ENCODE measurements around the gene CYB561. TPM values are rescaled to one million over a fixed set of nuclear protein-coding genes. Genes with fewer than 3 reads are reported as not detected.
A peak's percentile ranks its signal among the peaks of the same experiment; 100 is the strongest.

CYB561 gene
- total RNA-seq, 1 donor, result 28.0 TPM

DNA sequence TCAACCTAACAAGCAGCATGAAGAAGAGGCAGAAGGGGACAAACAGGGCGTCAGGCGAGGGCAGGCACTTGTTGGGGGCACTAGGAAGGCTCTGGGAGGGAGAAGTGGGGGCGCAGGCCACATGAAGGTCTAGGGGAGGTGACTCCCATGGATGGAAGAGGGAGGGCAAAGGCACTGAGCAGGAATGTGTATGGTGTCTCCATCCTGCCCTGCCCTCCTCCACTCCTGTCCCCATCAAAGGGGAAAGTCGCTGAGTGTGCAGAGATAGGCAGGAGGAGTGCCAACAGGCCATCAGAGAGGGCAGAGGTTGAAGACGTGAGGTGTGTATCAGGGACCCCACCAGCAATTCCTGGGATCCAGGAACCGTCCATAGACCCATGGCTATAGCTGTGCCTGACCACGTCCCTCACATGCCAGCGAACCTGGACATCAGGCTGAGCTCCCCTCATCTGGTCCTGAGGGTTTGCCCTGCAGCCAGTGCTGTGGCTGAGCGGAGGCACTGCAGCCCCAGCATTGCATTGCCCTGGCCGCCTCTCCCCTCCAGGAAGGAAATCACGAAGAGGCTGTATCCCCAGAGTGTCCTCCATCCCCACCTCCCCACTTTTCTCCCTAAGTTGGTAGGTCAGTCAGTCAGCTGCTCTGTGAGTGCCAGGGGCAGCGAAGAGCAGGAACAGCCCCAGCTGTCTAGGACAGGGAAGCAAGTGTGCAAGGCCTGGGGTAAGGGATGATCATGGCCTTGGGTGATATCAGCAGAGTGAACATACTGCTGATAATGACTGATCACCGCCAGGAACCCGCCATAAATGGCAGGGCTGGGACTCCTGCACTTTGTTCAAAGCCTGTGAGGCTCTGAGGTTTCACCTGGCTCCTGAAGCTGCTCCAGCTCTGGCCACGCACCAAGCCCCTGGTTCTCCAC lies 6.2 kb upstream of the CYB561 start:
- DNase-seq (ENCODE audit: low read depth in 2 of 3, low spot score in 2 of 3), result no peak

DNA sequence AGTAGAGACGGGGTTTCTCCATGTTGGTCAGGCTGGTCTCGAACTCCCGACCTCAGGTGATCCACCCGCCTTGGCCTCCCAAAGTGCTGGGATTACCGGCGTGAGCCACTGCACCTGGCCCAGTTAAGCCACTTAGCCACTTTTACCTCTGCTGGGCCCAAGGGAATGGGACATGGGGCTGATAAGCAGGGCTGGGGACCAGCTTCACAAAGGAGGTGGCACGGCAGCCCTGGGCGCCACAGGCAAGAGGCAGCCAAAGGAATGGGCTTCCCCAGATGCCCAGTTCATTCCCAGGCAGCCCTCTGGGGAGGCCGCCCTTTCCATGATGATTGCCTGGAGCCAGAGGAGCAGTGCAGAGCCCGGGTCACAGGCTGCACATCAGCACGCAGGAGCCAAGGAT lies 5.0 kb upstream of the CYB561 start:
- DNase-seq (ENCODE audit: low read depth in 2 of 3, low spot score in 2 of 3), result no peak

DNA sequence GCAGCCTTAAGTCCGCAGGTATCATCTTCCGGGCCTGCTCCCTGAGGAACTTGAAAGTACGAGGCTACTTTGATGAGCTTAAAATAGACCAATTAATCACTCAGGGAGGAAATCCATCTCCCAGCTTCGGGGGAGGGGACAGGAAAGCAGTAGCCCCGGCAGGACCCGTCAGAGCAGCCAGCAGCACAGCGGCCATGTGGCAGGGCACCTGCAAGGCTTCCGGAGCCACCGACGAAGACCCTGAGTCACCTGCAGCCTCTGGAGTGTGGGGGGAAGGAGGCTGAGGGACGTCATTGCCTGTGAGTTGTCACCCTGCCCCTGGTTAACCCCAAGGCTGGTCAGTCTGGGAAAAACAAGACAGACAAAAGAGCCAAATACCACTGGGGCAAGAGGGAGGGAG lies 4.4 kb upstream of the CYB561 start:
- peak in 2 of 3 donors; percentile 57 to 77 for DNase-seq (ENCODE audit: low read depth in 2 of 3, low spot score in 2 of 3)

DNA sequence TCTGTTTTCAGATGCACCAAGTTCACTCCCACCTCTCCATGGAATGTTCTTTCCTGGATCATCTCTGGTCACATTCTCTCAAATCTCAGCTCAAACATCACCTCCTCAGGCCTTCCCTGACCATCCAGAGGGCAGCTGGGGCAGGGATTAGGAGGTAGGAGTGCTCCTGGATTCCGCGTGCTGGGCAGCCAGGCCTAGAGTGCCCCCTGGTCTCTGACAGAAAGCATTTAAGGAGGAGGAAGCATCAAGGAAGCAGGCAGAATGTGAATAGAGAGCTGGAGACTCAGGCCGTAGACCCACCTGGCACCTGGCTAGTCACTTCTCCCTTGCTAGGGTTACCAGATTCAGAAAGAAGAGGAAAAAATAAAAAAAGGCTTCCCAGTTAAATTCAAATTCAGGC lies 2.5 kb upstream of the CYB561 start:
- DNase-seq (ENCODE audit: low read depth in 2 of 3, low spot score in 2 of 3), result no peak

DNA sequence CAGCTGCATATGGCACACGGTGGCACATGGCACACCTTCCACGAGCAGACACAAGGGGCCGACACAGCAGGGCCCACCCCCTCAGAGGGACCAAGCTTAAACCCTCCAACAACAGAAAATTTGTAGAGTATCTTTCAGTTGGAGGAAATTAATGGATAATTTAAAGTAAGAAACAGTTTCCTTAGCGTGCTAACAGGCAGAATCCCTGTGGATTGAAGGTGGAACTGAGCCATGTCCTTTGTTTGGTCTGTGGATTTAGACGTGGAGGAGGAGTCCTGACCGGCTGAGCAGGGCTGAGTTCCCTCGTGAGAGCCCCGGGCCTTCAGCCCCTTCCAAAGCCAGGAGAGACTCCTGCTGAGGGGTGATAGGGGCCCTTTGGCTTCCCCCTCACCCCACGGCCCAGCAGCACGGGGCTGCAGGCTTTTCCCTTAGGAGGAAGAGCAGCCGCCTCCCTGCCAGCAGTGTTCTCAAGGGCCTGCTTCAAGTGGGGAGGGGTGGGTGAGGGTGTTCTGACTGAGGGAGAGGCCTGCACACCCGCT lies 1.4 kb upstream of the CYB561 start:
- DNase-seq (ENCODE audit: low read depth in 2 of 3, low spot score in 2 of 3), result no peak

DNA sequence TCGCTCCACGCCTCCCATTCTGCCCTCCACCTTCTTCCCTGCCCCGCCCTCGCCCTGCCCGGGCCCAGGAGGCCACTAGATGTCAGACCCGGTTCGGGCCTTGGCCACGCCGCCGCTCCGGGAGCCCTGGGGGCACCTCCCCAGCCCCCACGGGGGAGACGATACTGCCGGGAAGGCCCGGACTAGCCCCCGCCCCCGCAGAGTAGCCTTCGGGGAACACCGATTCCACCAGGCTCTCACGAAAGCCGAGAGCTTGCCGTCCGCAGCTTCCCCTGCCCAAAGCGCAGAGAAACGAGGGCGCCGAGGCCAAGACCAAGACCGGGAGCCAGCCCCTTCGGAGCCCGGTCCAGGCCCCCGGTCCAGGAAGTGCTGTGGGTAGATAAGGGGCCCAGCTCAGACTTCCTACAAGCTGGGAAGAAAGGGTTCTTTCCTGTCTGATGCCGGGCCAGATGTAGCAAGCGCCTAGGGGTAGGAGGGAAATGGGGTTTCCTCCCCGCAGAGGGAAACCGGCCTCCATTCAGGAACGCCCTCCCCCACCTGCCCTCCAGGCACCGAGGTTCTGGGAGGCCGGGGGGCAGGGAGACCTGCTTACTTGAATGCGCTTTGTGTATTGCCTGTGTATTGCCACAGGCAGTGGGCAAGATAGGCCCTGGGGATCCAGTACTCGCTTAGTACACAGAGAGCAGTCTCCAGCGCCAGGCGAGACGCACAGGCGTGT lies 806 bp upstream of the CYB561 start:
- peak; percentile 30 to 87 (median 79) for DNase-seq (ENCODE audit: low read depth in 2 of 3, low spot score in 2 of 3)

DNA sequence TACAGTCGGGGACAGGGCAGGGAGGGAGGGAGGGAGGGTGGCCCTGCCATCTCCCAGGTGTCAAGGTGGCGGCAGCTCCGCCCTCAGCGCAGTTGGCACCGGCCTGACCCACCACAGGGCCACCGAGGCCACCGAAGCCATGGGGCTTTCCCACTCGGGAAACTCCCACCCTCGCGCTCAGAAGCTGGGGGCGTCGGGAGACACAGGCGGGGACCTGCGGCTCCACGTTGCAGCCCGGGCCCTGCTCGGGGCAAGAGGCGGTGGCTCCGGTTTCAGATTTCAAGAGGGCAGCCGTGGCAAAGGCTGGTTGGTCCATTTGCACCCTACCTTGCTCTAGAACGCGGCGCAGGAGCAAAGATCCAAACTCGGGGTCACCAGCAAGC lies 544 bp downstream of the CYB561 start:
- DNase-seq (ENCODE audit: low read depth in 2 of 3, low spot score in 2 of 3), result peak; percentile 47 to 83 (median 71)

DNA sequence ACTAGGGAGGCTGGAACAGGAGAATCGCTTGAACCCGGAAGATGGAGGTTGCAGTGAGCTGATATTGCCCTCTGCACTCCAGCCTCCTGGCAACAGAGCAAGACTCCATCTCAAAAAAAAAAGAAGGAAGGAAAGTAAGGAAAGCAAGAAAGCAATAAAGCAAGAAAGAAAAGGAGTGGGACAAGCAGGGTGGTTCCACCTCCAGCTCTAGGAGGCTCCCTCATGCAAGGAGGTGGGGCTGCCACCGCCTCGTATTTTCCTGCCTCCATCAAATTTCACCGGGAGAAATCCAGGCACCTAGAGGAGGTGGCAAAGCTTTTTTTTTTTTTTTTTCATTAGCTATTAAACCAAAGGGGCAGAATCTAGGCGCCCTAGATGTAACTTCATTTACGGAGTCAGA lies 1.0 kb downstream of the CYB561 start:
- DNase-seq (ENCODE audit: low read depth in 2 of 3, low spot score in 2 of 3), result no peak

DNA sequence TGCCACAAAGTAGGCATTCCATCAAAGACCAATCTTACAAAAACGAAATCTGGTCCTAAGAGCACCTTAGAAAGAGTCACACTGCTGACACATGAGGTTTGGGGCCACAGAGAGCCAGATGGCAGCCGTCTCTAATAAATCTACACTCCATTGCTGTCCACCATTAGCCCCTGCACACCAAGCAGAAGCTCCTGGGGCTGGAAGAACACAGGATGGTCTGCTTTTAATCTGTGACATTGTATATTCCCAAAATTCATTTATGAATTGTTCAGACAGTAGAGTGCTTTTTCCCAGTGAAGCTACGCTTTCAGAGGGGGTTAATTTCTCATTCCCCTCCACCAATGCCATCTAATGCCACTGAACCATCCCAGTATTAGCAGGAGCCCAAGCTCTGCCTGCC lies 1.6 kb downstream of the CYB561 start:
- DNase-seq (ENCODE audit: low read depth in 2 of 3, low spot score in 2 of 3), result no peak

DNA sequence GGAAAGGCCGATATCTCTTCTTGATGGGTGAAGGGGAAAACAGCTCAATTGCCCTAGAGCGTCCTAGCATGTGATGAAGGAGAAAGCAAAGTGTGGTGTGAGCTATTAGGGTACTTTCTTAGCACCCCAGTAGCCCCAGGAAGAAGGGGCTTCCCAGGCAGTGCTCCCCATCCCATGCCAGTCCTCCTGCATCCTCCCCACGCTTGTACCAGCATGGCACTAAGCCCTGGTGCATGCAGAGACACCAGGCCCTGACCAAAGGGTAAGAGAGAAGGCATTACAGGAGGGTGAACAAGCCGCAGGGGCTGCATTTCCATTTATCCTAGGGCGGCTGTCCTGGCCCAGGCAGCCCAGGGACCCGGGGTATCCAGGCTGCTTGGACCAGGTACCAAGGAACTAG lies 3.1 kb downstream of the CYB561 start:
- DNase-seq (ENCODE audit: low read depth in 2 of 3, low spot score in 2 of 3), result no peak

DNA sequence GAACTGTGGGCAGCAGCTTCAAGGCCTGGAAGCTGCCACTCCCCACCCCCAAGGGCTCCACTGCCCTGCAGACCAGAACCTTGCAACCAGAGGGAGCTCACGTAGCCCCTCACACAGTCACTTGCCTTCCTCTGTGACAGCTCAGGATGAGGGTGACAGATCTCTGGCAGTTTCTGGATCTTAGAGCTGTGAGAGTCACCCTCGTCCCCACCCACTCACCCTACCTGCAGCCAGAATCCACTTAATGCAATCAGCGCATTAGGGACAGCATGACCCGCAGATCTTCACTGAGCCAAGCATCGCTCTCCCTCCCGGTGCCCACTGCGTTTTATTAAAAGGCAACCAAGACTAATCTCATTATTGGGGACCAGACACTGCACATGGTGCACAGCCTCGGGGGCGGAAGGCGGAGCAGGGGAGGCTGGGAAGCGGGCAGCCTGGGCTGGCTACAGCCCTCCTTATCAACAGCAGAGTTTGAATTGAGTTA lies 3.5 kb downstream of the CYB561 start:
- DNase-seq (ENCODE audit: low read depth in 2 of 3, low spot score in 2 of 3), result peak in 2 of 3 donors; percentile 59 to 63

DNA sequence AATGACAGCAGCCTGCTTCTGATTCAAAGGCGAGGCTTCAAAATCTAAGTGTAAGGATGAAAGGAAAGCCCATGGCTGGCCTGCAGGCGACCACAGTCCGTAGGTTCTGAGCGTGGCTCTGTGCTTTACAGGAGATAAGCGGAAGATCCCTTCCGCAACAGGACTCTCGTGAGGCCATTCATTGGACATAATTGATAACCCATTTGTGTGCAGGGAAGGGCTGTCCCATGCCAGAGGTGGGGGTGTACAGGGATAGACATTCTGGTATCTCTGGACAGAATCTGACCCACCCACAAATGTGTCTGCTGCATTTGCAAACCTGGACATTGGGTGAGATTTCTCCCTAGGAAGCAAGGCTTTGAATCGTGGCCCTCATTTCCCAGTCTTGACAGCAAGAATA lies 4.0 kb downstream of the CYB561 start:
- no peak for DNase-seq (ENCODE audit: low read depth in 2 of 3, low spot score in 2 of 3)

DNA sequence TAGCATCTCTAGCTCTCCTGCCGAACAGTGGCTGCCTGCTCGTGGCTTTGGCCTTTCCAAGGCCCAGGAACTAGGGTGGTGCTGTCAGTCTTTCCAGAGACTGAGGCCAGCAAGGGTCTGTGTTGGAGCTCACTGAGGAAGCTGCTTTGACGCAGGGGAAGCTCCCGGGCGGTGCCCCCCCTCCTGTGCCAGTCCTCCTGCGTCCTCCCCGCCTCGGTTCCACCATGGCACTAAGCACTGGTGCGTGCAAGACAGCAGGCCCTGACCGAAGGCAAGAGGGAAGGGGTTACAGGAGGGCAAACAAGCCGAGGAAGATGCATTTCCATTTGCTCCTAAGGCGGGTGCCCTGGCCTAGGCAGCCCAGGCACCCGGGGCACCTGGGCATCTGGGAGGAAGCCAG lies 4.5 kb downstream of the CYB561 start:
- no peak for DNase-seq (ENCODE audit: low read depth in 2 of 3, low spot score in 2 of 3)

DNA sequence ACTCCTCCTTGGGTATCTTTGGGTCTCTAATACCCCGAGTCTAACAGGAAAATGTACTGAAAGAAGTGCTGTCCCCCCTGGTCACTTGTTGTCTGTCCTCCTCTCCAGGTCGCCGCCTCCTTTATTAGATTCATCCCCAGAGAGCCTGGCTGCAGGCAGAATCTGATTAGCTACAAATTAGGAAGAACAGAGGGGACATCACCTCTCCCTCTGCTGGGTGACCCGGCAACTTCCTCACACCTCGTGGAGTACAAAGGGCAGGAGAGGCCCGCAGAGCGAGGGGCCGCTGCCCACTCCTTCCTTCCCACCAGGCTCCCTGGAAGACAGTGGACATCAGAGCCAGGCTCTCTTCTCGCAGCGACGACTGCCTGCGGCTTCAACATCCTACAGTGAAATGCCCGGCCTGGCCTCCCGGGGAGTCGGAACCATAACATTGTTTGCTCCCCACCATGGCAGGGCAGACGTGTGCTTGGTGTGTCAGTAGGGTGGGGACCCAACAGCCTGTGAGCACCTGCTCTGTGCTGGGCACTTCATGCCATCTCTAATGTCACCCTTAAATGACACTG lies 5.3 kb downstream of the CYB561 start:
- no peak for DNase-seq (ENCODE audit: low read depth in 2 of 3, low spot score in 2 of 3)

DNA sequence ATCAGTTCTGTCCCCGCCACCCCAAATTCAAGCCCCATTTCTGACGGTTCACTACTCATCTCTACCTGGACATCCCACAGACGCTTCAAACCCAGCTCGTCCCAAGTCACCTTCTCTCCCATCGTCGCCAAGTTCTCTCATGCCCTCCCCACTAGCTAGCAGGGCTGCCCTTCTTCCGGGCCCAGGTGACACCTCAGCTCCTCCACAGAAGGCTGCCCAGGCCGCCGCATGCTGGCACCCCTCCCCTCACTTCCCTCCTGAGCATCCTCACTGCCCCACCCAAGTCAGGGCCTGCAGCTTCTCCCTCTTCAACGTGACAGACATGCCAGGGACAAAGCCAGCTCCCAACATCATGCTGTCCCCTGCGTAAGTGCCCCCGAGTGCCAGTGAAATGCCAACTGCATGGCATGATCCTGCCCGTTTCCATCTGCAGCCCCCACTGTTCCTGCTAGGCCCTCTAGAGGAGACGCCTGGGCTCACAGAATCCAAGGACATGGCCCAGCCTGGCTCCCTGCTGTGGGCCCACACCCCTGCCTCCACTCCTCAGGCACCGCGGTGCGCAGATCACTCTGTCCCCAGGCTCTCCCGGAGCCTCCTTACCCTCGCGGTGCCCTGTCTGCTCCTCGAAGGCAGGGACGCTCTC lies 5.9 kb downstream of the CYB561 start:
- no peak for DNase-seq (ENCODE audit: low read depth in 2 of 3, low spot score in 2 of 3)

DNA sequence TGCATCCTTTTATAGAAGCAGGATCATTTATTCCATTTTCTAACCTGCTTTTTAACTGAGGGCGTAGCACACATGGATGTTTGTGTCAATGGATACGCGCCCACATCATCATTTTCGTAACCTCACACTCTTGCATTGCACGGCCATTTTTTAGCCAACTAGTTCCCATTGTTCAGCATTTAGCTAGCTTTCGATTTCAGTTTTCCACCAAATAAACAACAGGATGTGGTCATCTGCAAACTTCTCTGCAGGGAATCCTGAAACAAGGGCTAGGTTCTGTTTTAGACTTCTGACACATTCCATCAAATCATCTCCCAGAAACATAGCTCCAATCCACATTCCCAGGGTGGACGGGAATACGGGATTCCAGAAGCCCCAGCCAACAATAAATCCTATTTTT lies 6.4 kb downstream of the CYB561 start:
- DNase-seq (ENCODE audit: low read depth in 2 of 3, low spot score in 2 of 3), result peak in 1 of 3 donors; percentile 50

DNA sequence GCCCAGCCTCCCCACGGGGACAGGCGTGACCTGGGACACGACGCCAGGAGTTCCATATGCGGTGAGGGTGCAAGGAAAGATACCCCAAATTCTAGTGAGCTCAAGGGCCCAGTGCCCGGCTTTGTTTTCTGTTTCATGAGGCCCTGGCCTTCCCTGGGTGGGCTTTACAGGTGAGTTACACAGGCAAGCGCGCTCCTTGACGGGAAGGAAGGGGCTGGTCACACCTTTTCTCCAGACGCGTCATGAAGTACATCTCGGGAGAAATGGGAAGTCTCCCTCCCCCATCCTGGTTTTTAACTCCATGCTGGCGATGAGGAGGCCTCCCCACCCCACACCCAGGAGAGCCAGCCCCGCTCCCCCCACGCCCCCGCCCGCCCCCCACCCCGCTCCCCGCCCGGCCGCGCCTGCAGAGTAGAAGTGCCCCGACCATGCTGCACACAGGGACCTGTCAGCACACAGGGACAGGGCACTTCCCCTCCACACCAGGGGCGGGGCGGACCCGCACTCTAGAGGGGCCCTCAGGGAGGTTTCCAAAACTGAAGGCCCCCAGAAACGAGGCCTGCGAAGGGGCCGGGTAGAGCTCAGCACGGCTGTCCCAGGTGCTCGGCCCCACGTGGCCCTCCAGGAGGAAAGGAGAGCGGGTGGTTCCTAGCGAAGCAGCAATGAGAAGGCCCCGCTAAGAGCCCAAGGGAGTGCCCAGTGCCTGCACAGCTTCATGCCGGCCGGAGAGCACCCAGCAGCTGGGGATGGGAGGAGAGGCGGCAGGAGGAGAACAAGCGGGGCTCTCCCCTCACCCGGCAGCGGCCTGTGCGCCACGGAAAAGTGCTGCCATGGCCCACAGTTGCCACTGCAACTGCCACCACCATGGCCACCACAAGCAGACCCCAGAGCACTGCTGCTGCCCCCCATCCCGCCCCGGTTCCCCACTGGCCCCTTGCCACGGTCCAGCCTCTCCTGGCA lies 7.7 kb downstream of the CYB561 start:
- DNase-seq (ENCODE audit: low read depth in 2 of 3, low spot score in 2 of 3), result no peak

DNA sequence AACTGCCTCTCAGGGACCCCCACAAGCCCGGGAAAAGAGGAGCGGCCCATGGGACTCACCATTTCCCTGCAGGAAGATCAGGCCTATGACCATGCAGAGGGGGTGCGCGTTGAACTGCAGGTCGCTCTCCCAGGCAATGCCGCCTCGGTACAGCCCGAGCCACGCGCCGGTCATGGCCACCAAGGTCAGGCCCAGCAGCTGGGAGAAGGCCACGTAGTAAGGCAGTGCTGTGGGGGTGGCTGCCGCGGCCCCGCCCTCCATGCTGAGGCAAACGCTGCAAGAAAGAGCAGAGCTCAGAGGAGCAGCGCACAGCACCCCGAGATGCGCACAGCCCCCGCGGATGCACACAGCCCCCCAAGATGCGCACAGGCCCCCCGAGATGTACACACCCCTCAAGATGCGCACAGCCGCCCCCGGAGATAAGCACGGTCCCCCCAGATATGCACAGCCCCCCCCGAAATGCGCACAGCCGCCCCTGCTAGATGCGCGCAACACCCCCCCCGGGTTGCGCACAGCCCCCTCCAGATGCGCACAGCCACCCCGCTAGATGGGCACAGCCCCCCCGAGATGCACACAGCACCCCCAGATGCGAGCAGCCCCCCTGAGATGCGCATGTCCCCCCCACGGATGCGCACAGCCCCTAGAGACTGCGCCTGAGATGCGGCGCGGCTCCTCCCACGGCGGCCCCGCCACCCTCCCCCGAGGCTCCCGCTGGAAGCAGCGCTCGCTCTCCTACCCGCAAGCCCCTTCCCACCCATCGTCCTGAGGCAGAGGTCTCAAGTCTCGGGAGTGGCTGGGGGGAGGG lies 8.6 kb downstream of the CYB561 start:
- DNase-seq (ENCODE audit: low read depth in 2 of 3, low spot score in 2 of 3), result no peak

Data from hematopoietic multipotent progenitor cell (in vitro differentiated cells).